ENCODE data around the gene CXXC1. TPM values are rescaled to one million over a fixed set of nuclear protein-coding genes. Genes with fewer than 3 reads are reported as not detected.
"Not testable (repeated sequence)": the region's sequence is repeated elsewhere in the genome, so short reads cannot be mapped to it uniquely, and the experiment has no call there.

The CXXC1 gene
- total RNA-seq, 1 donor from 2014 or later, result 32.6 TPM

- FAIRE-seq (no peak), DNase-seq (ENCODE audit: low read depth) (no peak)
- Histone ChIP-seq H3K27me3 (ENCODE audit: control insufficient read depth, insufficient read depth, low read length) (no peaks in the 10 kb centered on the region), H3K36me3 (ENCODE audit: control insufficient read depth, insufficient read depth, low read length) (peaks cover 10% of the 10 kb centered on the region), H3K4me3 (ENCODE audit: low read depth, low read length) (no peak overlapping the region)
- TF ChIP-seq CTCF (IDR thresholded peaks at IDR 0.05; ENCODE audit: insufficient read depth, low read length, severe bottlenecking), result no peak
These were observed 1.6 kb upstream of the CXXC1 start for GRCh38 chr18:50289108-50289443.

GRCh38 chr18:50288348-50289107 lies 1.0 kb upstream of the CXXC1 start:
- FAIRE-seq; DNase-seq (ENCODE audit: low read depth); H3K27me3 ChIP-seq (ENCODE audit: control insufficient read depth, insufficient read depth, low read length): not testable (repeated sequence)
- Histone ChIP-seq H3K36me3 (ENCODE audit: control insufficient read depth, insufficient read depth, low read length) (peaks cover 15% of the 10 kb centered on the region), H3K4me3 (ENCODE audit: low read depth, low read length) (peak overlapping the region; percentile 75)

- Histone ChIP-seq H3K4me3 (ENCODE audit: low read depth, low read length) (peak overlapping the region; percentile 75), H3K36me3 (ENCODE audit: control insufficient read depth, insufficient read depth, low read length) (peaks cover 20% of the 10 kb centered on the region), H3K27me3 (ENCODE audit: control insufficient read depth, insufficient read depth, low read length) (no peaks in the 10 kb centered on the region)
- FAIRE-seq (no peak), DNase-seq (ENCODE audit: low read depth) (no peak)
- TF ChIP-seq CTCF (IDR thresholded peaks at IDR 0.05; ENCODE audit: insufficient read depth, low read length, severe bottlenecking), result no peak
These were observed 458 bp downstream of the CXXC1 start for GRCh38 chr18:50287028-50287440.

GRCh38 chr18:50286391-50287027 lies 983 bp downstream of the CXXC1 start:
- no peak for FAIRE-seq
- Histone ChIP-seq H3K27me3 (ENCODE audit: control insufficient read depth, insufficient read depth, low read length) (no peaks in the 10 kb centered on the region), H3K4me3 (ENCODE audit: low read depth, low read length) (peak overlapping the region; percentile 75), H3K36me3 (ENCODE audit: control insufficient read depth, insufficient read depth, low read length) (peaks cover 20% of the 10 kb centered on the region)
- peak; percentile 51 for DNase-seq (ENCODE audit: low read depth)
- no peak for TF ChIP-seq CTCF (IDR thresholded peaks at IDR 0.05; ENCODE audit: insufficient read depth, low read length, severe bottlenecking)

GRCh38 chr18:50285631-50286321 lies 1.7 kb downstream of the CXXC1 start:
- H3K36me3 ChIP-seq (ENCODE audit: control insufficient read depth, insufficient read depth, low read length), result peaks cover 20% of the 10 kb centered on the region
- FAIRE-seq, result no peak
- TF ChIP-seq CTCF (IDR thresholded peaks at IDR 0.05; ENCODE audit: insufficient read depth, low read length, severe bottlenecking), result no peak
- H3K4me3 ChIP-seq (ENCODE audit: low read depth, low read length), result no peak overlapping the region
- DNase-seq (ENCODE audit: low read depth), result no peak
- no peaks in the 10 kb centered on the region for H3K27me3 ChIP-seq (ENCODE audit: control insufficient read depth, insufficient read depth, low read length)

- FAIRE-seq, result no peak
- TF ChIP-seq CTCF (IDR thresholded peaks at IDR 0.05; ENCODE audit: insufficient read depth, low read length, severe bottlenecking), result no peak
- H3K27me3 ChIP-seq (ENCODE audit: control insufficient read depth, insufficient read depth, low read length), result no peaks in the 10 kb centered on the region
- no peak overlapping the region for H3K4me3 ChIP-seq (ENCODE audit: low read depth, low read length)
- H3K36me3 ChIP-seq (ENCODE audit: control insufficient read depth, insufficient read depth, low read length), result peaks cover 20% of the 10 kb centered on the region
- DNase-seq (ENCODE audit: low read depth), result no peak
These were observed 2.4 kb downstream of the CXXC1 start for GRCh38 chr18:50285071-50285470.
